GM12872 (cell line): ENCODE data around the gene TMEM174.

ENCODE experiments used
- TF ChIP-seq, protein P1 (sequence below): IDR thresholded peaks from 3 replicates; pipeline ENCODE4 v1.5.1; 2011; ENCODE audit warnings: low read depth, mild to moderate bottlenecking, low read length, moderate library complexity; ENCODE audit not compliant: insufficient read depth

The TMEM174 gene

GRCh38 chr5:73154208-73155006 lies 18.6 kb upstream of the TMEM174 start:
- TF ChIP-seq, protein P1, sequence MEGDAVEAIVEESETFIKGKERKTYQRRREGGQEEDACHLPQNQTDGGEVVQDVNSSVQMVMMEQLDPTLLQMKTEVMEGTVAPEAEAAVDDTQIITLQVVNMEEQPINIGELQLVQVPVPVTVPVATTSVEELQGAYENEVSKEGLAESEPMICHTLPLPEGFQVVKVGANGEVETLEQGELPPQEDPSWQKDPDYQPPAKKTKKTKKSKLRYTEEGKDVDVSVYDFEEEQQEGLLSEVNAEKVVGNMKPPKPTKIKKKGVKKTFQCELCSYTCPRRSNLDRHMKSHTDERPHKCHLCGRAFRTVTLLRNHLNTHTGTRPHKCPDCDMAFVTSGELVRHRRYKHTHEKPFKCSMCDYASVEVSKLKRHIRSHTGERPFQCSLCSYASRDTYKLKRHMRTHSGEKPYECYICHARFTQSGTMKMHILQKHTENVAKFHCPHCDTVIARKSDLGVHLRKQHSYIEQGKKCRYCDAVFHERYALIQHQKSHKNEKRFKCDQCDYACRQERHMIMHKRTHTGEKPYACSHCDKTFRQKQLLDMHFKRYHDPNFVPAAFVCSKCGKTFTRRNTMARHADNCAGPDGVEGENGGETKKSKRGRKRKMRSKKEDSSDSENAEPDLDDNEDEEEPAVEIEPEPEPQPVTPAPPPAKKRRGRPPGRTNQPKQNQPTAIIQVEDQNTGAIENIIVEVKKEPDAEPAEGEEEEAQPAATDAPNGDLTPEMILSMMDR, result no peak

DNA sequence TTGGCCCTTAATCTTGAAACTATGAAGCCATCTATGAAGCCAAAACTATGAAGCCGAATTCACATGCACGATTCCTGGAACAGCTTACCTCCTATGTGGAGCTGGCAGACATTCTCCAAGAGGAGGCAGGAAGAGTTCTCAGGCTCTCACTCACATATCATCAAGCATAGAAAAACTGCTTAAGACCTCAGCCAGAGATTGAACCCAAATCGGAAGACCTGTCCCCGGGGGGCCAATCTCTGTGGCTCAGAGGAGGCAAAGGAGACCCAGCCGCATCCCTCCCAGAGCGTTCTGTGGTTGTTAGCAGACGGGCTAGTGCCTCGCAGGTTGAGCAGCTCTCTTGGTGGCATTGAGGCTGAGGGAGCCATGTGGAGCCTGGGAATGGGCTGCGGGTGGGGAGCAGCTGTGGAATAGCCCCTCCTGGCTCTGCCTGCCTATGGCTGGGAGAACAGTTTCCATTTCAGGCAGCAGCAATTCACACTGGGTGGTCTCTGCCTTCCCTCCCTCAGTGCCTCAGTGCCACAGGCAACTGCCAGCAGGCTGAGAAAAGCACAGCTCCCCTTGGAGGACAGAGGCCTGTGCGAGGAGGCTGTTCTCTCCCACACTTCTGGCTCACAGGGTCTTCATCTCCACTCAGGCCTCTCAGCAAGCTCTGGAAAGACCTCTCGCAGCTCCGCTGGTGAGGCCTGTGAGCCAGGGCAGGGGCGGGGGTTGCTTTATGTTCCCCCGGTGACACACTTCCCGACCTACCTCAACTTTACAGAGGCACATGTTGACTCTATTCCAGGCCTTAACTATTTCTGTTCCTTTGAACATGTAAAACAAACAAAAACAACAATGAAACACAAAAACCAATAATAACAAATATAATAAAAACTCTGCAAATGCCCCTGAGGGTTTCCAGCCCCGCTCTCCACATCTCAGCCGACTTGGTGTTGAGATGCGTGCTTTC lies 17.4 kb upstream of the TMEM174 start:
- TF ChIP-seq, protein P1, result no peak

- TF ChIP-seq, protein P1, result no peak
Measured at GRCh38 chr5:73157414-73158303, 15.3 kb upstream of the TMEM174 start.

DNA sequence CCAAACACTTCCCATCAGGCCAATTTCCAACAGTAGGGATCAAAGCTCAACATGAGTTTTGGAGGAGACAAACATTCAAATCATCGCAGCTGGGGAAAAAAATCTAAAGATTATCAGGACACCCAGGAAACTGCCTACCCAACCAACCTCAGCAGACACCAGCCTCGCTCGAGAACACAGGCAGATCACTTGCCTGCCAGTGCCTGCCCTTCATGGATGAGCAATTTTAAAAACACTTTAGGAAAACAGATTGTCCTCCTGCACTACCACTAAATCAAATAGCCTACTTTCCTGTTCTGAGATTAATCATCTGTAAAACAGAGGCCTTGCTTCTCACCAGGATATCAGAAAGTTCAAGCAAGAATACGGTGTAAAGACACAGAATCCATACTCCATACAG lies 14.7 kb upstream of the TMEM174 start:
- TF ChIP-seq, protein P1, result no peak

GRCh38 chr5:73160239-73160671 lies 12.7 kb upstream of the TMEM174 start:
- TF ChIP-seq, protein P1, result no peak

DNA sequence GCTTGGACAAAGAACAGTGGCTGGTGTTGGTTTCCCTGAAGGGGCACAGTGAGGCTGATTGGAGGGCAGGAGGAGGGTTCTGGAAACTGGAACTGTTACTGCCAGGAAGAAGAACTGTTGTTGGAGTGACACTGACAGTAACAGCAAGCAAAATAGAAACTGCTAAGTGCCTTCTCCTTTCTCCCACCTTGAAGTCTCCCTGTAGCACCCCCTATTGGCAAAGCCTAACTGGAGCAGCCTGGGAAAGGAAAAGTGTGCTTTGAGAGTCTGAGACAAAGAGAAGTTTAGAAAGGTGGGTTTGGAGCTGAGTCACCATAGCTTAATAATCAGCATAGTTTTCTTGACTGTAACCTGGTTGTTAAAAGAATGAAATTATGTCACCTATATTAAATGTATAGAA lies 2.5 kb upstream of the TMEM174 start:
- TF ChIP-seq, protein P1, result peak; percentile 70
